C4-2B (cell line): Measurements from ENCODE around the gene WWC1.

Experiments used
- H3K27ac ChIP-seq: fragments of 450-650 bp; 2 replicates; pipeline ENCODE4 v1.5.1; 2017
- CTCF ChIP-seq: fragments of 450-650 bp; conservative IDR thresholded peaks from 2 replicates; pipeline ENCODE4 v1.5.1; 2017; ENCODE audit warnings: mild to moderate bottlenecking
- ZFX ChIP-seq: fragments of 450-650 bp; IDR thresholded peaks from 2 replicates; pipeline ENCODE4 v1.6.1; 2017

Gene WWC1

GRCh38 chr5:168393773-168394172 lies 102.3 kb downstream of the WWC1 start:
- TF ChIP-seq CTCF (no peak), ZFX (no peak)
- no peak overlapping the region for H3K27ac ChIP-seq

- no peak overlapping the region; the same call in 1 of the 2 replicates for H3K27ac ChIP-seq
- no peak for TF ChIP-seq CTCF
- TF ChIP-seq ZFX, result no peak
These were observed 109.2 kb downstream of the WWC1 start for GRCh38 chr5:168400429-168401220.

- TF ChIP-seq CTCF, result no peak
- TF ChIP-seq ZFX, result no peak
- peak overlapping the region; percentile 37; the same call in 1 of the 2 replicates for H3K27ac ChIP-seq
These were observed 109.8 kb downstream of the WWC1 start for GRCh38 chr5:168401226-168401625.

- H3K27ac ChIP-seq, result peak overlapping the region; percentile 37
- no peak for TF ChIP-seq CTCF
- no peak for TF ChIP-seq ZFX
These were observed 110.4 kb downstream of the WWC1 start for GRCh38 chr5:168401880-168402279.

GRCh38 chr5:168404365-168404764 lies 112.9 kb downstream of the WWC1 start:
- no peak overlapping the region for H3K27ac ChIP-seq
- no peak for TF ChIP-seq ZFX
- TF ChIP-seq CTCF, result no peak

GRCh38 chr5:168407211-168407610 lies 115.8 kb downstream of the WWC1 start:
- H3K27ac ChIP-seq, result no peak overlapping the region
- no peak for TF ChIP-seq ZFX
- TF ChIP-seq CTCF, result no peak

GRCh38 chr5:168408561-168409305 lies 117.3 kb downstream of the WWC1 start:
- H3K27ac ChIP-seq, result no peak overlapping the region
- no peak for TF ChIP-seq ZFX
- TF ChIP-seq CTCF, result no peak
